Mammary epithelial cell (primary cell): Measurements from ENCODE around the gene RHOF.

Experiments
- EZH2 ChIP-seq: IDR thresholded peaks from 2 replicates; pipeline ENCODE4 v1.6.1; 2012; ENCODE audit warnings: low read length, inconsistent platforms, borderline replicate concordance
- TF ChIP-seq, protein P1 (sequence below), 2 donors: IDR thresholded peaks in 1 of 2; conservative IDR thresholded peaks in 1 of 2; 2 replicates each; pipeline ENCODE4 v1.5.1; 2011 to 2012; ENCODE audit warnings: inconsistent platforms in 2 of 2, low read length in 2 of 2, mild to moderate bottlenecking in 2 of 2, control low read depth in 1 of 2, low read depth in 1 of 2; ENCODE audit not compliant: insufficient read depth in 1 of 2; ENCODE audit errors: extremely low read depth in 1 of 2

GRCh38 chr12:121810234-121810817 lies 16.8 kb upstream of the RHOF start:
- TF ChIP-seq, protein P1, sequence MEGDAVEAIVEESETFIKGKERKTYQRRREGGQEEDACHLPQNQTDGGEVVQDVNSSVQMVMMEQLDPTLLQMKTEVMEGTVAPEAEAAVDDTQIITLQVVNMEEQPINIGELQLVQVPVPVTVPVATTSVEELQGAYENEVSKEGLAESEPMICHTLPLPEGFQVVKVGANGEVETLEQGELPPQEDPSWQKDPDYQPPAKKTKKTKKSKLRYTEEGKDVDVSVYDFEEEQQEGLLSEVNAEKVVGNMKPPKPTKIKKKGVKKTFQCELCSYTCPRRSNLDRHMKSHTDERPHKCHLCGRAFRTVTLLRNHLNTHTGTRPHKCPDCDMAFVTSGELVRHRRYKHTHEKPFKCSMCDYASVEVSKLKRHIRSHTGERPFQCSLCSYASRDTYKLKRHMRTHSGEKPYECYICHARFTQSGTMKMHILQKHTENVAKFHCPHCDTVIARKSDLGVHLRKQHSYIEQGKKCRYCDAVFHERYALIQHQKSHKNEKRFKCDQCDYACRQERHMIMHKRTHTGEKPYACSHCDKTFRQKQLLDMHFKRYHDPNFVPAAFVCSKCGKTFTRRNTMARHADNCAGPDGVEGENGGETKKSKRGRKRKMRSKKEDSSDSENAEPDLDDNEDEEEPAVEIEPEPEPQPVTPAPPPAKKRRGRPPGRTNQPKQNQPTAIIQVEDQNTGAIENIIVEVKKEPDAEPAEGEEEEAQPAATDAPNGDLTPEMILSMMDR (conservative IDR thresholded peaks at IDR 0.05 in 1 of 2, IDR thresholded peaks at IDR 0.05 in 1 of 2; ENCODE audit: extremely low read depth in 1 of 2, insufficient read depth in 1 of 2, low read depth in 1 of 2, low read length in 2 of 2): no peak
- TF ChIP-seq EZH2: no peak
